Uterus (tissue), 4 donors: ENCODE data around the gene BHLHE40. TPM values are rescaled to one million over a fixed set of nuclear protein-coding genes. Genes with fewer than 3 reads are reported as not detected.

Experiments used
- DNase-seq, 2 donors: peaks; one replicate each; pipeline ENCODE4 v3.0.0-alpha.2; 2019 to 2020
- H3K27ac ChIP-seq, 2 donors: fragments of 200-600 bp; sonication (generic); 1 replicate in 1 of 2; 2 replicates in 1 of 2; pipeline ENCODE4 v1.5.1; 2016 to 2018
- H3K27me3 ChIP-seq, 2 donors: fragments of 200-600 bp; sonication (generic); one replicate each; pipeline ENCODE4 v1.5.1; 2018 to 2019; ENCODE audit warnings: control low read depth in 1 of 2
- H3K36me3 ChIP-seq, 2 donors: fragments of 200-600 bp; sonication (generic); one replicate each; pipeline ENCODE4 v1.5.1; 2019; ENCODE audit warnings: control low read depth in 1 of 2
- H3K4me1 ChIP-seq, 2 donors: fragments of 200-600 bp; sonication (generic); one replicate each; pipeline ENCODE4 v1.5.1; 2018 to 2019; ENCODE audit warnings: control low read depth in 1 of 2
- H3K4me3 ChIP-seq, 2 donors: fragments of 200-600 bp; sonication (generic); 1 replicate in 1 of 2; 2 replicates in 1 of 2; pipeline ENCODE4 v1.5.1; 2018 to 2019; ENCODE audit warnings: mild to moderate bottlenecking in 1 of 2
- H3K9me3 ChIP-seq, 2 donors: fragments of 200-600 bp; sonication (generic); one replicate each; pipeline ENCODE4 v1.5.1; 2019; ENCODE audit warnings: control low read depth in 1 of 2
- POLR2A ChIP-seq, 2 donors: fragments of 450-650 bp; IDR thresholded peaks; one replicate each; pipeline ENCODE4 v1.6.1; 2016; ENCODE audit warnings: antibody characterized with exemption in 2 of 2, mild to moderate bottlenecking in 1 of 2, moderate library complexity in 1 of 2
- intact Hi-C: fragments of 100-400 bp; cut with DNase I; formaldehyde crosslinking; loops from one replicate; pipeline ENCODE4 v1.15.1; 2023; ENCODE audit warnings: low total_unique reads
- total RNA-seq, 4 donors: library from RNA; depleted of rRNA in 3 of 4; stranded (reverse); fragments of >200 nt in 3 of 4; gene quantifications; one replicate each; pipeline versions ENCODE4 v1.1.0 to v1.2.4, GENCODE V29; 2014 to 2023
- TF ChIP-seq, protein P1 (sequence below), 4 experiments: fragments of 200-600 bp in 2 of 4; fragments of 450-650 bp in 2 of 4; sonication (generic) in 2 of 4; IDR thresholded peaks; one replicate each; pipeline ENCODE4 v1.5.1; 2016 to 2019; ENCODE audit warnings: antibody characterized with exemption in 4 of 4, mild to moderate bottlenecking in 2 of 4, moderate library complexity in 1 of 4
- donor health status: DM: yes; HTN: yes; CAD: no.

BHLHE40 gene
- total RNA-seq, 4 donors from 2014 or later = 11.4 to 84.2 (median 28.1) TPM

DNA sequence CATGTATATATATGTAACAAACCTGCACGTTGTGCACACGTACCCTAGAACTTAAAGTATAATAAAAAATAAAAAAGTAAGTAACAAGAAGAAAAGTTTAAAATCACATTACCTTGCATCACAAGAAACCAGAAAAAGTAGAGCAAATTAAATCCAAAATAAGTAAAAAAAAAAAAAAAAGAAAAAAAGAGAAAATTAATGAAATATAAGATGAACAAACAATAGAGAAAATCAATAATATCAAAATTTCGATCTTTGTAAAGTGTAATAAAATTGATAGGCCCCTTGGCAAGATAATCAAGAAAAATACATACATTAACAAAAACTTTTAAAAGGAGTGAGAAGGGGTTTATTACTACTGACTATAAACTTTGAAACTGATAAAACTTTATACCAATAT lies 7.4 kb upstream of the BHLHE40 start:
- intact Hi-C loops = no loop called here
- TF ChIP-seq, protein P1, sequence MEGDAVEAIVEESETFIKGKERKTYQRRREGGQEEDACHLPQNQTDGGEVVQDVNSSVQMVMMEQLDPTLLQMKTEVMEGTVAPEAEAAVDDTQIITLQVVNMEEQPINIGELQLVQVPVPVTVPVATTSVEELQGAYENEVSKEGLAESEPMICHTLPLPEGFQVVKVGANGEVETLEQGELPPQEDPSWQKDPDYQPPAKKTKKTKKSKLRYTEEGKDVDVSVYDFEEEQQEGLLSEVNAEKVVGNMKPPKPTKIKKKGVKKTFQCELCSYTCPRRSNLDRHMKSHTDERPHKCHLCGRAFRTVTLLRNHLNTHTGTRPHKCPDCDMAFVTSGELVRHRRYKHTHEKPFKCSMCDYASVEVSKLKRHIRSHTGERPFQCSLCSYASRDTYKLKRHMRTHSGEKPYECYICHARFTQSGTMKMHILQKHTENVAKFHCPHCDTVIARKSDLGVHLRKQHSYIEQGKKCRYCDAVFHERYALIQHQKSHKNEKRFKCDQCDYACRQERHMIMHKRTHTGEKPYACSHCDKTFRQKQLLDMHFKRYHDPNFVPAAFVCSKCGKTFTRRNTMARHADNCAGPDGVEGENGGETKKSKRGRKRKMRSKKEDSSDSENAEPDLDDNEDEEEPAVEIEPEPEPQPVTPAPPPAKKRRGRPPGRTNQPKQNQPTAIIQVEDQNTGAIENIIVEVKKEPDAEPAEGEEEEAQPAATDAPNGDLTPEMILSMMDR (IDR thresholded peaks at IDR 0.05) = no peak
- TF ChIP-seq POLR2A (IDR thresholded peaks at IDR 0.05) = no peak
- Histone ChIP-seq H3K4me1 (no peaks in the 10 kb centered on the region), H3K27me3 (no peaks in the 10 kb centered on the region), H3K36me3 (no peaks in the 10 kb centered on the region), H3K27ac (no peak overlapping the region), H3K4me3 (no peak overlapping the region), H3K9me3 (no peaks in the 10 kb centered on the region)
- DNase-seq = no peak

DNA sequence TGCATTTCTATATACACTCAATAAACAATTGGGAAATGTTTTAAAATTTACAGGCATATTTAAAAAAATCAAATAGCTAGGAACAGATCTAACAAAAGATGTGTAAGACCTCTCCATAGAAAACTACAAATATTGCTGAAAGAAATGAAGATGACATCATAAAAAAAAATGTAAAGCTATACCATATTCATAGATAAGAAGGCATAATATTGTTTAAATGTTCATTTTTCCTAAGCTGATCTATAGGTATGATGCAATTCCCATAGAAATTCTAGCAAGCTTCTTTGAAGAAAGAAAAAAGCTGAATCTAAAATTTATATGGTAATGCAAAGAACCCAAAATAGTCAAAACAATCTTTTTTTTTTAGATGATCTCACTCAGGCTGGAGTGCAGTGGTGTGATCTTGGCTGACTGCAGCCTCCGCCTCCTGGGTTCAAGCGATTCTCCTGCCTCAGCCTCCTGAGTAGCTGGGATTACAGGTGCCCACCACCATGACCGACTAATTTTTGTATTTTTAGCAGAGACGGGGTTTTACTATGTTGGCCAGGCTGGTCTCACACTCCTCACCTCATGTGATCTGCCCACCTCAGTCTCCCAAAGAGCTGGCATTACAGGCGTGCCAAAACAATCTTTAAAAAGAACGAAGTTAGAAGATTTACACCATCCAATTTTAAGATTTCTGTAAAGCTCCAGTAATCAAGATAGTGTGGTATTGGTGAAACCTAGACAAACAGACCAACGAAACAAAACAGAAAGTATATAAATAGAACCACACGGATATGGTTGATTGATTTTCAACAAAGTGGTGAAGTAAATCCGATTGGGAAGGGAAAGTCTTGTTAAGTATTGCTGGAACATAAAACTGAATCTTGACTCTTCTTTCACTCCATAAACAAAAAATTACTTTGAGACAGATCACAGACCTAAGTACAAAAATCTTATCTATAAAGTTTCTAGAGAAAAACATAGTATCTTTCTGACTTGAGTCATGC lies 6.3 kb upstream of the BHLHE40 start:
- TF ChIP-seq POLR2A (IDR thresholded peaks at IDR 0.05) = no peak
- TF ChIP-seq, protein P1 (IDR thresholded peaks at IDR 0.05) = no peak
- Histone ChIP-seq H3K9me3 (no peaks in the 10 kb centered on the region), H3K4me1 (no peaks in the 10 kb centered on the region), H3K27ac (no peak overlapping the region), H3K27me3 (no peaks in the 10 kb centered on the region), H3K36me3 (no peaks in the 10 kb centered on the region), H3K4me3 (no peak overlapping the region)
- no peak for DNase-seq
- intact Hi-C loops = no loop called here

DNA sequence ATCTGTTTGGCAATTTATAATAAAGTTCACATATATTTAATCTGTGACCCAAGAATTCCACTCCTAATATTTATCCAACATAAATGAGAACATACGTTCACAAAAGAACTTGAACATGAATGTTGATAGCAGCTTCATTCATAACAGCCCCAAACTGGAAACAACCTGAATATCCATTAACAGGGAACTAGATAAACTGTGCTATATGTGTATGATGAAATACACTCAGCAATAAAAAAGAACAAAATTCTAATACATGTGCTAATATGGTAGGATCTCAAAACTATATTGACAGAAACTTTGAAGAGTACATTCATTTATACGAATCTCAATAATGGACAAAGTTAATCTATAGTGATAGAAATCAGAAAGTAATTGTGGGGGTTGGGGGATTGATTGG lies 5.1 kb upstream of the BHLHE40 start:
- Histone ChIP-seq H3K9me3 (no peaks in the 10 kb centered on the region), H3K27ac (no peak overlapping the region), H3K36me3 (no peaks in the 10 kb centered on the region), H3K4me3 (no peak overlapping the region), H3K27me3 (no peaks in the 10 kb centered on the region), H3K4me1 (no peaks in the 10 kb centered on the region)
- TF ChIP-seq, protein P1 (IDR thresholded peaks at IDR 0.05) = no peak
- no peak for TF ChIP-seq POLR2A (IDR thresholded peaks at IDR 0.05)
- DNase-seq = no peak
- intact Hi-C loops = no loop called here

DNA sequence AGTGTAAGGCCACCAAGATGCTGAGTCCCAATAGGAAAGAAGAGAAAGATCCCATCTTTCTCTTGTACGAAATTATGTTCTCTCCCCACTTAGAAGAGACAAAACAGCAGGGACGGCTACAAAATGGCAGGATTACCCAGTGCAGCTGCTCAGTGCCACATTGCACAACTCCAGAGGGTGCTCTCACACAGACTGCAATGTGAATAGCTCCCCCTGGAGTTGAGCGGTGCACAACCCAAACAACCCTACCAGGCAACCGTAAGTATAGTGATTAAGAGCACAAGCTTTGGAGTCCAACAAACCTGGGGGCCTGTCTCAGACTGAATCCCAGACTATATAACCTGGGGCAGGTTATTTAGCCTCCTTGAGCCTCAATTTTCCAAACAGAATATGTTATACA lies 3.1 kb upstream of the BHLHE40 start:
- no peaks in the 10 kb centered on the region for H3K4me1 ChIP-seq

More for the DNA sequence above, 3.1 kb upstream of the BHLHE40 start:
- no peak overlapping the region for H3K4me3 ChIP-seq
- intact Hi-C loops = no loop called here
- H3K27me3 ChIP-seq = no peaks in the 10 kb centered on the region
- peak in 1 of 2 donors; percentile 40 for DNase-seq
- H3K36me3 ChIP-seq = no peaks in the 10 kb centered on the region
- TF ChIP-seq, protein P1 (IDR thresholded peaks at IDR 0.05) = peak; percentile 14 to 22 (median 18)
- TF ChIP-seq POLR2A (IDR thresholded peaks at IDR 0.05) = no peak
- no peaks in the 10 kb centered on the region for H3K9me3 ChIP-seq
- H3K27ac ChIP-seq = peak overlapping the region; percentile 96 to 99
